Measurements from ENCODE around the gene RBBP8. TPM values are rescaled to one million over a fixed set of nuclear protein-coding genes. Genes with fewer than 3 reads are reported as not detected.

Gene RBBP8
- total and polyA plus RNA-seq, 4 donors: 9.4 to 31.1 (median 14.4) TPM

DNA sequence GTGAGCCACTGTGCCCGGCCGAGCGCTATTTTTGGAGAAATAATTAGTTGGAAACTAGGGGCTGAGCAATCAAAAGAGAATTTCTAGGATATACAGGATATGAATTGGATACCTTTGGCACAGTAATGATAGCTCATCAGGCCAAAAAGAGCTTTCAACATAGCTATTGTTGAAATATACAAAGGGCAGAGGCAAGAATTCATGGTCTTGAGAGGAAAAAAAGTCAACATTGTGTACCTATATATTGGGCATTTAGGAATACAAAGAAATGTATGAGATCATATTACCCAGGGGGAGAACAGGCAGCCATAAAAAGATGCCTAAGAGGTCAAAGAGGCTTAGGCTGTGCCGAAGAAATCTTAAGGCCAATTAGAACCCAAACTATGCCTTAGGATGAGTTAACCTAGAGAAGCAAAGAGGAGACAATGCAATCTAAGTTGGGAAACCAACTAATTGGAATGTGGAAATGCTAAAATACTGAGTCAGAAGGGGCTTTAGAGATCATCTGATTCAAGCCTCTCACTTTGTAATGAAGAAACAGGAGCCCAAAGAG, 99.0 kb downstream of the RBBP8 start:
- DNase-seq: no peak
- H3K36me3 ChIP-seq (ENCODE audit: control insufficient read depth in 1 of 2, insufficient read depth in 2 of 2, low read length in 1 of 2): no peaks in the 10 kb centered on the region
- no peak for ATAC-seq (ENCODE audit: low FRiP score)
- H3K4me1 ChIP-seq (ENCODE audit: control insufficient read depth in 1 of 2, insufficient read depth in 2 of 2, low read length in 2 of 2): peaks cover 0 to 2% of the 10 kb centered on the region in 2 donors
- H3K27me3 ChIP-seq (ENCODE audit: control insufficient read depth in 1 of 2, insufficient read depth in 2 of 2, low read length in 1 of 2): no peaks in the 10 kb centered on the region
- H3K9me3 ChIP-seq (ENCODE audit: control insufficient read depth, low read length): no peaks in the 10 kb centered on the region
- intact Hi-C loops (cut with DNase I): loop anchor here (2.0 to 10.0 kb wide), 3 partner anchors 100 to 383 kb away; no protein-coding TSS in a partner anchor
- no peak overlapping the region for H3K27ac ChIP-seq (ENCODE audit: low read depth in 1 of 2, low read length in 2 of 2)
- 72 to 74% methylated on average over 4 of the region's 4 CpGs for WGBS, 2 donors
- H3K4me3 ChIP-seq (ENCODE audit: low read length in 2 of 2): no peak overlapping the region

DNA sequence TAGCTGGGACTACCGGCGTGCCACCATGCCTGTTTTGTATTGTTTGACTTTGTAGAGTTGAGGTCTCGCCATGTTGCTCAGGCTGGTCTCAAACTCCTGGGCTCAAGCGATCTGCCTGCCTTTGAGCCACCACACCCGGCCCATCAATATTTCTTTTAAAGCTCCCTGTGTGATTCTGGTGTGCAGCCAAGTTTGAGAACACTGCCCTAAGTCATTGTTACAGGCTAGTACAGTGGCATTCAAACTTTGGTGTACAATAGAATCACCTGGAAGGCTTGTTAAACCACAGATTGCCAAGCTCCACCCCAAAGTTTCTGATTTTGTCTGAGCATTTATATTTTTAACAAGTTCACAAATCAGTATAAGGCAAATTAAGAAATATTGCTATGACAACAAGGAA, 99.9 kb downstream of the RBBP8 start:
- WGBS, 2 donors: 93 to 96% methylated on average over 5 of the region's 5 CpGs
- H3K9me3 ChIP-seq (ENCODE audit: control insufficient read depth, low read length): no peaks in the 10 kb centered on the region
- no peak for ATAC-seq (ENCODE audit: low FRiP score)
- no peaks in the 10 kb centered on the region for H3K36me3 ChIP-seq (ENCODE audit: control insufficient read depth in 1 of 2, insufficient read depth in 2 of 2, low read length in 1 of 2)
- no peaks in the 10 kb centered on the region for H3K27me3 ChIP-seq (ENCODE audit: control insufficient read depth in 1 of 2, insufficient read depth in 2 of 2, low read length in 1 of 2)
- no peak overlapping the region for H3K4me3 ChIP-seq (ENCODE audit: low read length in 2 of 2)
- no peak overlapping the region for H3K27ac ChIP-seq (ENCODE audit: low read depth in 1 of 2, low read length in 2 of 2)
- peaks cover 0 to 2% of the 10 kb centered on the region in 2 donors for H3K4me1 ChIP-seq (ENCODE audit: control insufficient read depth in 1 of 2, insufficient read depth in 2 of 2, low read length in 2 of 2)
- no peak for DNase-seq
- intact Hi-C loops (cut with DNase I): loop anchor here (2.0 to 10.0 kb wide), 3 partner anchors 99 to 382 kb away; no protein-coding TSS in a partner anchor

DNA sequence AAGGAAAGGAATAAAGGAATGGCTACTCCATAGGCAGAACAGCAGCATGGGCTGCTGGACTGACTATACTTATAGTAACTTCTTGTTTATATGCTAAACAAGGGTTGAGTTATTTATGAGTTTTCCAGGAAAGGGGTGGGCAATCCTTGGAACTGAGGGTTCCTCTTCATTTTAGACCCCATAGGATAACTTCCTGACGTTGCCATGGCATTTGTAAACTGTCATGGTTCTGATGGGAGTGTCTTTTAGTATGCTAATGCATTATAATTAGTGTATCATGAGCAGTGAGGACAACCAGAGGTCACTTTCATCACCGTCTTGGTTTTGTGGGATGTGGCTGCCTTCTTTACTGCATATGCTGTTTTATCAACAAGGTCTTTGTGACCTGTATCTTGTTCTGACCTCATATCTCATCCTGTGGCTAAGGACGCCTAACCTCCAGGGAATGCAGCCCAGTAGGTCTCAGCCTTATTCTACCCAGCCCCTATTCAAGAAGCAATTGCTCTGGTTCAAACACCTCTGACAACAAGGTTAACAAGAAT, 103.6 kb downstream of the RBBP8 start:
- 76 to 81% methylated on average over 3 of the region's 3 CpGs for WGBS, 2 donors
- ATAC-seq (ENCODE audit: low FRiP score): no peak
- intact Hi-C loops (cut with DNase I): loop anchor here in 1 of 2 donors (10.0 kb wide), 1 partner anchor 378 kb away; no protein-coding TSS in a partner anchor

DNA sequence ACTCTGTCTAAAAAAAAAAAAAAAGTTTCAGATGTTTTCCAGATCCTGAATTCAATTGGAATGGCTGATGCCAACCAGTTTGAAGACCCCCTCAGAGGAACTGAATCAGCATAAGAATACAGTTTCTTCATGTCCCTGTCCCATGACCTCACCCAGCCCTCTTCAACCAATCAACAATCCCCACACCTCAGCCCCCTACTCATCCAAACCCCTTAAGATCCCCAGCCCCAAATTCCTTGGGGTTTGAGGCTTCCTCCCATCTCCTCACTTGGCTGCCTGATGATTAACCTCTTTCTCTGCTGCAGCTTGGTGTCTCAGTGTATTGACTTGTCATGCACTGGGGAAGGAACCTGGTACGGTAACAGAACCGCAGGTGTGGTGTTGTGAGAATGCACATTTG, 104.5 kb downstream of the RBBP8 start:
- no peak overlapping the region for H3K27ac ChIP-seq (ENCODE audit: low read depth in 1 of 2, low read length in 2 of 2)
- H3K27me3 ChIP-seq (ENCODE audit: control insufficient read depth in 1 of 2, insufficient read depth in 2 of 2, low read length in 1 of 2): no peaks in the 10 kb centered on the region
- H3K4me1 ChIP-seq (ENCODE audit: control insufficient read depth in 1 of 2, insufficient read depth in 2 of 2, low read length in 2 of 2): no peaks in the 10 kb centered on the region
- intact Hi-C loops (cut with DNase I): loop anchor here in 1 of 2 donors (10.0 kb wide), 1 partner anchor 377 kb away; no protein-coding TSS in a partner anchor
- H3K9me3 ChIP-seq (ENCODE audit: control insufficient read depth, low read length): peaks cover 3% of the 10 kb centered on the region
- H3K4me3 ChIP-seq (ENCODE audit: low read length in 2 of 2): no peak overlapping the region
- no peaks in the 10 kb centered on the region for H3K36me3 ChIP-seq (ENCODE audit: control insufficient read depth in 1 of 2, insufficient read depth in 2 of 2, low read length in 1 of 2)
- ATAC-seq (ENCODE audit: low FRiP score) (no peak), DNase-seq (no peak)
- WGBS, 2 donors: 91 to 98% methylated on average over 2 of the region's 2 CpGs

More for the DNA sequence above, 103.6 kb downstream of the RBBP8 start:
- no peak for DNase-seq
- no peaks in the 10 kb centered on the region for H3K27me3 ChIP-seq (ENCODE audit: control insufficient read depth in 1 of 2, insufficient read depth in 2 of 2, low read length in 1 of 2)
- H3K9me3 ChIP-seq (ENCODE audit: control insufficient read depth, low read length): no peaks in the 10 kb centered on the region
- no peak overlapping the region for H3K4me3 ChIP-seq (ENCODE audit: low read length in 2 of 2)
- H3K4me1 ChIP-seq (ENCODE audit: control insufficient read depth in 1 of 2, insufficient read depth in 2 of 2, low read length in 2 of 2): peaks cover 0 to 2% of the 10 kb centered on the region in 2 donors
- H3K27ac ChIP-seq (ENCODE audit: low read depth in 1 of 2, low read length in 2 of 2): no peak overlapping the region
- H3K36me3 ChIP-seq (ENCODE audit: control insufficient read depth in 1 of 2, insufficient read depth in 2 of 2, low read length in 1 of 2): no peaks in the 10 kb centered on the region

DNA sequence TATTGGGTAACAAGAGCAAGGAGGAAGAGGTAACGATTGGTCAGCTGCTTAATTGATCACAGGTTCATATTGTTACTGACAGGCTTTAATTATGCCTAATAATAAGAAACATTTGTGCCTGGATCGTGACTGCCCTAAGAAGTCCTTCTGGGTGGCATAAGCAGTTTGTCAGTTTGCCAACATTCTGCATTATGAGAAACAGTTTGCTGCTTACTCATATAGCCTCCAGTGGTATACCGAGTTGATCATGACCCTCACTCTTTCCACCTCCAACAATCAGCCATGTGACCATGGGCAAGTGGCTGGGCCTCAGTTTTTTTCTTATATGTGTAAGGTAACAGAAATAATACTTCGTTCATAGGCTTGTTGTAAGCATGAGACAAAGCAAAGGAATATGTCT, 105.6 kb downstream of the RBBP8 start:
- no peak for ATAC-seq (ENCODE audit: low FRiP score)
- no peaks in the 10 kb centered on the region for H3K27me3 ChIP-seq (ENCODE audit: control insufficient read depth in 1 of 2, insufficient read depth in 2 of 2, low read length in 1 of 2)
- H3K36me3 ChIP-seq (ENCODE audit: control insufficient read depth in 1 of 2, insufficient read depth in 2 of 2, low read length in 1 of 2): no peaks in the 10 kb centered on the region
- no peak for DNase-seq
- intact Hi-C loops (cut with DNase I): loop anchor here in 1 of 2 donors (10.0 kb wide), 1 partner anchor 376 kb away; no protein-coding TSS in a partner anchor
- no peak overlapping the region for H3K27ac ChIP-seq (ENCODE audit: low read depth in 1 of 2, low read length in 2 of 2)
- 70 to 74% methylated on average over 4 of the region's 4 CpGs for WGBS, 2 donors
- no peak overlapping the region for H3K4me3 ChIP-seq (ENCODE audit: low read length in 2 of 2)
- H3K4me1 ChIP-seq (ENCODE audit: control insufficient read depth in 1 of 2, insufficient read depth in 2 of 2, low read length in 2 of 2): no peaks in the 10 kb centered on the region
- H3K9me3 ChIP-seq (ENCODE audit: control insufficient read depth, low read length): peaks cover 4% of the 10 kb centered on the region

DNA sequence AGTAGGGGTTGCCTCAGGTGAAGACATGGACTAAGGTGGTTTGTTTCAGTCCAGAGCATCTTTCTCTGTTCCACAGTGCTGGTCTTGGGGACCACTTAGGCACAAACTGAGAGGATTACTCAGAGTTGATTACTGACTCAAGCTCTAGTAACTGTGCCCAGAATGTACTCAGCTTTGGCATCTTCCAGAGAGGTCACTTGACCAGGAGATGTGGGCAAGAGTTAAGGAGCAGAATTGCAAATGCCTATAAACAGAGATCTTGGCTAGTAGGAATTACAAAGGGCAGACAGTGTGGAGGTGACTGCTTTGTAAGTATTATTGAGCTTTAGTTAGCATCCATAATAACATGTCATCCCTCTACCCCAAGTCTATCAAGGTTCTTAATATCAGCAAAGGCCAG, 109.0 kb downstream of the RBBP8 start:
- DNase-seq: no peak
- Histone ChIP-seq H3K36me3 (ENCODE audit: control insufficient read depth in 1 of 2, insufficient read depth in 2 of 2, low read length in 1 of 2) (no peaks in the 10 kb centered on the region), H3K27me3 (ENCODE audit: control insufficient read depth in 1 of 2, insufficient read depth in 2 of 2, low read length in 1 of 2) (no peaks in the 10 kb centered on the region), H3K27ac (ENCODE audit: low read depth in 1 of 2, low read length in 2 of 2) (no peak overlapping the region), H3K9me3 (ENCODE audit: control insufficient read depth, low read length) (peaks cover 4% of the 10 kb centered on the region), H3K4me3 (ENCODE audit: low read length in 2 of 2) (no peak overlapping the region), H3K4me1 (ENCODE audit: control insufficient read depth in 1 of 2, insufficient read depth in 2 of 2, low read length in 2 of 2) (no peaks in the 10 kb centered on the region)
- no peak for ATAC-seq (ENCODE audit: low FRiP score)
- intact Hi-C loops (cut with DNase I): no loop called here

DNA sequence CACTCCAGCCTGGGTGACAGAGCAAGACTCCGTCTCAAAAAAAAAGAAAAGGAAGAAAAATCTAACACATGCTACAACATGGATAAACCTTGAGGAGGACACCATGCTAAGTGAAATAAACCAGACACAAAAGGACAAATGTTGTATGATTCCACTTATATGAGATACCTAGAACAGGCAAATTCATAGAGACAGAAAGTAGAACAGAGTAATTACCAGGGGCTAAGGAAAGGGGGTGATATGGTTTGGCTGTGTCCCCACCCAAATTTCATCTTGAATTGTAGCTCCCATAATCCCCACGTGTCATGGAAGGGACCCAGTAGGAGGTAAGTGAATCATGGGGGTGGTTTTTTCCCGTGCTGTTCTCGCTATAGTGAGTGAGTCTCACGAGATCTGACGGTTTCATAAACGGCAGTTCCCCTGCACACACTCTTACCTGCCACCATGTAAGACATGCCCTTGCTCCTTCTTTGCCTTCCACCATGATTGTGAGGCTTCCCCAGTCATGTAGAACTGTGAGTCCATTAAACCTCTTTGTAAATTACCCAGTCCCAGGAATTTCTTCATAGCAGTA, 110.8 kb downstream of the RBBP8 start:
- no peaks in the 10 kb centered on the region for H3K4me1 ChIP-seq (ENCODE audit: control insufficient read depth in 1 of 2, insufficient read depth in 2 of 2, low read length in 2 of 2)
- intact Hi-C loops (cut with DNase I): no loop called here
- DNase-seq: no peak
- H3K27ac ChIP-seq (ENCODE audit: low read depth in 1 of 2, low read length in 2 of 2): no peak overlapping the region
- no peak overlapping the region for H3K4me3 ChIP-seq (ENCODE audit: low read length in 2 of 2)
- ATAC-seq (ENCODE audit: low FRiP score): no peak
- 84 to 90% methylated on average over 7 of the region's 7 CpGs for WGBS, 2 donors
- H3K27me3 ChIP-seq (ENCODE audit: control insufficient read depth in 1 of 2, insufficient read depth in 2 of 2, low read length in 1 of 2): no peaks in the 10 kb centered on the region
- no peaks in the 10 kb centered on the region for H3K36me3 ChIP-seq (ENCODE audit: control insufficient read depth in 1 of 2, insufficient read depth in 2 of 2, low read length in 1 of 2)
- peaks cover 4% of the 10 kb centered on the region for H3K9me3 ChIP-seq (ENCODE audit: control insufficient read depth, low read length)

DNA sequence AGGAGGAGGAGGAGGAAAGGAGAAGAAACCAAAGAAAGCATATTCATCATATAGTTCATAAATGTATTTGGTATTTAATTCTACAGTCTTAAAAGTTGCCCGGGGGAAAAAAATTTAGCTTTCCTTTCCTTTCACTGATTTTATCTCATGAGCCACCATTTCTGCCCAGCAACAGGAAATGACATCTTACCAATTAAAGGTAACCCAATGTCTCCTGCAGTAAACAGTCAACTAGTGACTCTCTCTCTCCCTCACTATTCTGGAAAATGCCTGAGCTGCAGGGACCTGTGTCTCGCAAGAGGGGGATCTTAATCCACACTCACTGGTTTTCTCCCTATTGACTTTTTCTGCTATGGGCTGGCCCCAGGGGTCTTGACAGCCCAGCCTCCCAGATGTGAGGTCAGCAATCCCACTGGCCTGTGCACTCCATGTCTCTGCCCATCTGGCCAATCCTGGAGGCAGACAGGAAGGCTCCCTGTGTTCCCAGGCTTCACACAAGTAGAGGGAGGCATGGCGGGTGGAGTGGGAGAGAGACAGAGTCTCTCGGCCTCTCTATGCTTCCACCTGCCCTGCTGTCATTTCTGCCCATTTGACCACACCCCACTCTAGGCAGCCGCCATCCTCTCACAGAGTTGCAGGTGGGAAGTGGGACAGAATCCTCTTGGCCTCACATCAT, 116.7 kb downstream of the RBBP8 start:
- Histone ChIP-seq H3K27me3 (ENCODE audit: control insufficient read depth in 1 of 2, insufficient read depth in 2 of 2, low read length in 1 of 2) (no peaks in the 10 kb centered on the region), H3K27ac (ENCODE audit: low read depth in 1 of 2, low read length in 2 of 2) (no peak overlapping the region), H3K36me3 (ENCODE audit: control insufficient read depth in 1 of 2, insufficient read depth in 2 of 2, low read length in 1 of 2) (no peaks in the 10 kb centered on the region), H3K9me3 (ENCODE audit: control insufficient read depth, low read length) (no peaks in the 10 kb centered on the region), H3K4me3 (ENCODE audit: low read length in 2 of 2) (no peak overlapping the region), H3K4me1 (ENCODE audit: control insufficient read depth in 1 of 2, insufficient read depth in 2 of 2, low read length in 2 of 2) (no peaks in the 10 kb centered on the region)
- intact Hi-C loops (cut with DNase I): no loop called here
- WGBS, 2 donors: 85 to 87% methylated on average over 5 of the region's 5 CpGs
- DNase-seq: no peak
- ATAC-seq (ENCODE audit: low FRiP score): no peak
